GM20000 (cell line): Measurements from ENCODE around the gene ZNF407.

Experiments used
- DNase-seq: peaks from one replicate; pipeline ENCODE4 v3.0.0; 2012; ENCODE audit warnings: low spot score
- CTCF ChIP-seq: IDR thresholded peaks from 2 replicates; pipeline ENCODE4 v1.5.1; 2012; ENCODE audit warnings: mild to moderate bottlenecking, control low read depth; ENCODE audit errors: extremely low read depth, missing control alignments

Gene ZNF407

GRCh38 chr18:74995419-74995736, 397.7 kb downstream of the ZNF407 start:
- TF ChIP-seq CTCF: no peak
- no peak for DNase-seq

GRCh38 chr18:74996055-74996454, 398.4 kb downstream of the ZNF407 start:
- no peak for TF ChIP-seq CTCF
- no peak for DNase-seq

- no peak for DNase-seq
- TF ChIP-seq CTCF: no peak
Observed at GRCh38 chr18:74996996-74997395, 399.3 kb downstream of the ZNF407 start.

- no peak for DNase-seq
- no peak for TF ChIP-seq CTCF
Observed at GRCh38 chr18:75000920-75001319, 403.2 kb downstream of the ZNF407 start.

- no peak for DNase-seq
- no peak for TF ChIP-seq CTCF
Observed at GRCh38 chr18:75003039-75003438, 405.4 kb downstream of the ZNF407 start.

- no peak for DNase-seq
- no peak for TF ChIP-seq CTCF
Observed at GRCh38 chr18:75003764-75004690, 406.4 kb downstream of the ZNF407 start.

- TF ChIP-seq CTCF: no peak
- DNase-seq: no peak
Observed at GRCh38 chr18:75005626-75006025, 408.0 kb downstream of the ZNF407 start.
